Keratinocyte (primary cell): ENCODE data around the gene MAGI1. TPM values are rescaled to one million over a fixed set of nuclear protein-coding genes. Genes with fewer than 3 reads are reported as not detected.
A peak's percentile ranks its signal among the peaks of the same experiment; 100 is the strongest.

Experiments
- DNase-seq: peaks from one replicate; pipeline ENCODE4 v3.0.0-alpha.2; 2011; ENCODE audit warnings: low read depth, missing footprints, low spot score
- FAIRE-seq: peaks from 2 replicates; lab custom pipeline; 2011; peaks lifted over from hg19 to GRCh38; lab: Jason Lieb, UNC
- H2AFZ ChIP-seq: 2 replicates; pipeline ENCODE4 v1.6.0; 2012; ENCODE audit warnings: low read length, control low read depth, inconsistent platforms; ENCODE audit not compliant: control insufficient read depth
- H3K27ac ChIP-seq: 2 replicates; pipeline ENCODE4 v1.5.1; 2011; ENCODE audit warnings: low read length; ENCODE audit not compliant: control insufficient read depth, insufficient read depth
- H3K27me3 ChIP-seq: 3 replicates; pipeline ENCODE4 v1.6.0; 2011; ENCODE audit warnings: low read length; ENCODE audit not compliant: control insufficient read depth, insufficient read depth; ENCODE audit errors: extremely low read depth
- H3K36me3 ChIP-seq, 2 experiments: 2 replicates in 1 of 2; 3 replicates in 1 of 2; pipeline ENCODE4 v1.5.1; 2011; ENCODE audit warnings: low read length in 2 of 2, mild to moderate bottlenecking in 1 of 2; ENCODE audit not compliant: control insufficient read depth in 2 of 2, insufficient read depth in 2 of 2; ENCODE audit errors: extremely low read depth in 1 of 2
- H3K4me1 ChIP-seq: 3 replicates; pipeline ENCODE4 v1.5.1; 2011; ENCODE audit warnings: low read length; ENCODE audit not compliant: control insufficient read depth, insufficient read depth; ENCODE audit errors: extremely low read depth
- H3K4me2 ChIP-seq: 3 replicates; pipeline ENCODE4 v1.6.0; 2011; ENCODE audit warnings: low read depth, low read length; ENCODE audit not compliant: control insufficient read depth, insufficient read depth; ENCODE audit errors: extremely low read depth
- H3K4me3 ChIP-seq, 3 experiments: fragments of 200-600 bp in 1 of 3; sonication (generic) in 1 of 3; 2 replicates in 2 of 3; 3 replicates in 1 of 3; pipeline ENCODE4 v1.5.1; 2011 to 2016; ENCODE audit warnings: low read length in 3 of 3, mild to moderate bottlenecking in 3 of 3, control low read depth in 2 of 3, inconsistent platforms in 1 of 3, low read depth in 1 of 3, mixed read lengths in 1 of 3, mixed run types in 1 of 3, moderate library complexity in 1 of 3; ENCODE audit not compliant: control insufficient read depth in 2 of 3, insufficient read depth in 2 of 3; ENCODE audit errors: extremely low read depth in 1 of 3
- H3K79me2 ChIP-seq: 2 replicates; pipeline ENCODE4 v1.6.0; 2012; ENCODE audit warnings: low read length; ENCODE audit not compliant: control insufficient read depth, insufficient read depth
- H3K9ac ChIP-seq: 3 replicates; pipeline ENCODE4 v1.6.0; 2011; ENCODE audit warnings: low read length; ENCODE audit not compliant: control insufficient read depth, insufficient read depth; ENCODE audit errors: extremely low read depth
- H3K9me1 ChIP-seq: 3 replicates; pipeline ENCODE4 v1.6.0; 2011; ENCODE audit warnings: low read length; ENCODE audit not compliant: control insufficient read depth, insufficient read depth; ENCODE audit errors: extremely low read depth
- H3K9me3 ChIP-seq: 2 replicates; pipeline ENCODE4 v1.5.1; 2012; ENCODE audit warnings: low read depth, low read length; ENCODE audit not compliant: control insufficient read depth
- H4K20me1 ChIP-seq: 3 replicates; pipeline ENCODE4 v1.6.0; 2011; ENCODE audit warnings: low read length; ENCODE audit not compliant: control insufficient read depth, insufficient read depth; ENCODE audit errors: extremely low read depth
- EZH2 ChIP-seq: IDR thresholded peaks from one replicate; pipeline ENCODE4 v1.6.1; 2012; ENCODE audit warnings: inconsistent platforms, mild to moderate bottlenecking, low read length, moderate library complexity
- dilution Hi-C: fragments of 300-500 bp; cut with MboI; formaldehyde crosslinking; loops from one replicate; pipeline ENCODE4 v1.7.0; 2020; ENCODE audit warnings: low sequenced_read_pairs; ENCODE audit not compliant: extremely low pct_ligation_motif_present
- polyA plus RNA-seq, 5 experiments: library from polyadenylated mRNA; depleted of rRNA in 3 of 5; stranded (reverse) in 3 of 5; stranded (forward) in 1 of 5; unstranded in 1 of 5; fragments of >200 nt; gene quantifications; 1 replicate in 1 of 5; 2 replicates in 3 of 5; 3 replicates in 1 of 5; pipeline versions ENCODE4 v1.2.1 to v1.2.3, GENCODE V29; 2011 to 2012; ENCODE audit warnings: missing spikeins in 2 of 5, low read depth in 1 of 5, low replicate concordance in 1 of 5
- TF ChIP-seq, protein P1 (sequence below), 3 experiments: IDR thresholded peaks in 1 of 3; conservative IDR thresholded peaks in 1 of 3; optimal IDR thresholded peaks in 1 of 3; 2 replicates in 2 of 3; 3 replicates in 1 of 3; pipeline versions ENCODE3 to v1.5.1; 2011; ENCODE audit warnings: low read length in 3 of 3, mild to moderate bottlenecking in 3 of 3, moderate library complexity in 2 of 3, control low read depth in 1 of 3, inconsistent platforms in 1 of 3; ENCODE audit not compliant: insufficient read depth in 2 of 3; ENCODE audit errors: extremely low read depth in 1 of 3

Gene MAGI1
- polyA plus RNA-seq, 1 donor (not counting 4 experiments of a cell fraction or from before 2014, with no cell fraction given): 10.9 TPM

DNA sequence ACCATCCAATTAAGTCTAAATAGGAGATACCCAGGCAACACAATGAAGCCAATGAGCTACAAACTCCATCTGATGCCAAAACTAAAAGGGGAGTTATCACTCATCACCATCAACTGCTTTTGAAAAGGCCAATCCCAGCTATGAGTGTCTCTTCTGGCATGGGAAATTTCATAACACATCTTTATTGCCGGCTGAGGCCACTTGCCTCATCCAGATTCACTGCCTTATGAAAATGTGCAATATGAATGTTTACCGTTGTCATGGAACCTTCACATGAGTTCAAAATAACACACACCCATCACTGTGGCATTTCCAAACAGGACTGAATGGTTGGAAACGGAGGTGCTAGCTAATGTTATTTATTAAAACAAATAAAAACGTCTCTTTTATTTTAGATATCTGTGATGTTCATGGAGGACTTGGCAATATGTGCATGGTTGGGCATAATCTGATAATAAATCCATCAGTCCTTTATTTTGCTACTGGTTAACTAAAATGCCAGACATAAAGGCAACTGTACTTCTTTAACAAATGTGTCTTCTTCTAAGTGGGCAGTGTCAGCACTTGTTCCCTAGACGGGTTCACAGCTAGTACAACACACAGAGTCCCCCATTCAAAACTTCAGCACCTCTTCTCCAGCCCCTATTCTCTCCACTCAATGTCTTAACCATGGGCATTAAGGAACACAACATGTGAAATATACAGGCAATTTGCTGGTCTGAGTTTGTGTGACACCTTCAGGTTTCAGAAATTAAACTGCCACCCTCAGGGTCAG is 143.9 kb downstream of the MAGI1 start:
- Histone ChIP-seq H3K4me2 (peak overlapping the region; percentile 34), H3K4me1 (peaks cover 21% of the 10 kb centered on the region), H4K20me1 (no peaks in the 10 kb centered on the region), H3K36me3 (no peaks in the 10 kb centered on the region), H3K27ac (peak overlapping the region; percentile 61), H3K9me1 (no peaks in the 10 kb centered on the region), H3K9me3 (no peaks in the 10 kb centered on the region), H3K9ac (peak overlapping the region; percentile 10), H3K4me3 (no peak overlapping the region), H2AFZ (no peak overlapping the region), H3K27me3 (no peaks in the 10 kb centered on the region), H3K79me2 (peaks cover 7% of the 10 kb centered on the region)
- FAIRE-seq: peak; percentile 83
- dilution Hi-C loops: no loop called here
- peak; percentile 17 for DNase-seq
- no peak for TF ChIP-seq EZH2
- TF ChIP-seq, protein P1, sequence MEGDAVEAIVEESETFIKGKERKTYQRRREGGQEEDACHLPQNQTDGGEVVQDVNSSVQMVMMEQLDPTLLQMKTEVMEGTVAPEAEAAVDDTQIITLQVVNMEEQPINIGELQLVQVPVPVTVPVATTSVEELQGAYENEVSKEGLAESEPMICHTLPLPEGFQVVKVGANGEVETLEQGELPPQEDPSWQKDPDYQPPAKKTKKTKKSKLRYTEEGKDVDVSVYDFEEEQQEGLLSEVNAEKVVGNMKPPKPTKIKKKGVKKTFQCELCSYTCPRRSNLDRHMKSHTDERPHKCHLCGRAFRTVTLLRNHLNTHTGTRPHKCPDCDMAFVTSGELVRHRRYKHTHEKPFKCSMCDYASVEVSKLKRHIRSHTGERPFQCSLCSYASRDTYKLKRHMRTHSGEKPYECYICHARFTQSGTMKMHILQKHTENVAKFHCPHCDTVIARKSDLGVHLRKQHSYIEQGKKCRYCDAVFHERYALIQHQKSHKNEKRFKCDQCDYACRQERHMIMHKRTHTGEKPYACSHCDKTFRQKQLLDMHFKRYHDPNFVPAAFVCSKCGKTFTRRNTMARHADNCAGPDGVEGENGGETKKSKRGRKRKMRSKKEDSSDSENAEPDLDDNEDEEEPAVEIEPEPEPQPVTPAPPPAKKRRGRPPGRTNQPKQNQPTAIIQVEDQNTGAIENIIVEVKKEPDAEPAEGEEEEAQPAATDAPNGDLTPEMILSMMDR (optimal IDR thresholded peaks at IDR 0.05 in 1 of 3, IDR thresholded peaks at IDR 0.05 in 1 of 3, conservative IDR thresholded peaks at IDR 0.05 in 1 of 3; ENCODE audit: extremely low read depth in 1 of 3, insufficient read depth in 2 of 3, low read length in 3 of 3): no peak

DNA sequence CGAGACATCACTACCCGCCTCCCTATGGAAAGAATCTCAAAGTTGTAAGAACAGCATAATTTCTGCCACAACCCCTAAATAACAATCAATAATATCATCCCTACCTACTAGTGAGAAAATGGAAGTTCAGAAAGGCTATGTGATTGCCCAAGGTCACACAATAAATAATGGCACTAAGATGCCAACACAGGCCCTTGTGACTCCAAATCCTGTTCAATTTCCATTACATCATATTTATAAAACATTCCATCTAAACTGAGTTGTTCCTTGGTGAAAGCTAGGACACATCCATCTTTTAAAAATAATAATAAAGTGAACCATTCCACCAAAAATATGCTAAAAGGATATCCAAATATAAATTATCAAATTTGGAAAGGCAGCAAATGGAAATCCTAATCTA is 144.6 kb downstream of the MAGI1 start:
- Histone ChIP-seq H4K20me1 (no peaks in the 10 kb centered on the region), H3K27ac (peak overlapping the region; percentile 61), H3K9ac (no peak overlapping the region), H3K4me1 (peaks cover 28% of the 10 kb centered on the region), H3K4me3 (no peak overlapping the region), H3K9me3 (no peaks in the 10 kb centered on the region), H3K9me1 (no peaks in the 10 kb centered on the region), H2AFZ (no peak overlapping the region), H3K4me2 (peak overlapping the region; percentile 25), H3K79me2 (peaks cover 7% of the 10 kb centered on the region), H3K27me3 (no peaks in the 10 kb centered on the region), H3K36me3 (no peaks in the 10 kb centered on the region)
- DNase-seq: no peak
- TF ChIP-seq EZH2: no peak
- TF ChIP-seq, protein P1 (optimal IDR thresholded peaks at IDR 0.05 in 1 of 3, IDR thresholded peaks at IDR 0.05 in 1 of 3, conservative IDR thresholded peaks at IDR 0.05 in 1 of 3; ENCODE audit: extremely low read depth in 1 of 3, insufficient read depth in 2 of 3, low read length in 3 of 3): no peak
- dilution Hi-C loops: no loop called here
- no peak for FAIRE-seq
